GM21390 (cell line): Measurements from ENCODE around the gene NTSR1.
"Not testable (repeated sequence)": the region's sequence is repeated elsewhere in the genome, so short reads cannot be mapped to it uniquely, and the experiment has no call there.

Experiments
- ATAC-seq: cut with Tn5 transposase; IDR thresholded peaks from one replicate; pipeline ENCODE4 v1.9.1; 2021; ENCODE audit not compliant: unreplicated experiment

The NTSR1 gene

DNA sequence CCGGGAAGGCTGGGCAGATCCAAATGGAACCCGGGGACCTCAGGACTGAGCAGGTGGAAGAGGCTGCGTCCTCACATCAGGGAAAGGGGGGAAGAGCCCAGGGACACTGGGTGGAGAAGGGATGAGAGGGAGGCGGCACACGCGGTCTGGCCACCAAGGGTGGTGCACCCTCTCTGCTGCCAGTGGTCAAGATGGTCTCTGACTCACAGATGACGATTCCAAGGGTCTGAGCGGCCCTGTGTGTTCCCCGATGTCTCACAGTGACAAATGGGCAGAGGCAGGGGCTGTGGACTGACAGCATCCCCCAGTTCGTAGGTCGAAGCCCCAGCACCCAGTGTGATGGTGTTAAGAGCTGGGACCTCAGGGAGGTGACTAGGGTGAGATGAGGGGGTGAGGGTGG lies 34.3 kb upstream of the NTSR1 start:
- no peak for ATAC-seq

DNA sequence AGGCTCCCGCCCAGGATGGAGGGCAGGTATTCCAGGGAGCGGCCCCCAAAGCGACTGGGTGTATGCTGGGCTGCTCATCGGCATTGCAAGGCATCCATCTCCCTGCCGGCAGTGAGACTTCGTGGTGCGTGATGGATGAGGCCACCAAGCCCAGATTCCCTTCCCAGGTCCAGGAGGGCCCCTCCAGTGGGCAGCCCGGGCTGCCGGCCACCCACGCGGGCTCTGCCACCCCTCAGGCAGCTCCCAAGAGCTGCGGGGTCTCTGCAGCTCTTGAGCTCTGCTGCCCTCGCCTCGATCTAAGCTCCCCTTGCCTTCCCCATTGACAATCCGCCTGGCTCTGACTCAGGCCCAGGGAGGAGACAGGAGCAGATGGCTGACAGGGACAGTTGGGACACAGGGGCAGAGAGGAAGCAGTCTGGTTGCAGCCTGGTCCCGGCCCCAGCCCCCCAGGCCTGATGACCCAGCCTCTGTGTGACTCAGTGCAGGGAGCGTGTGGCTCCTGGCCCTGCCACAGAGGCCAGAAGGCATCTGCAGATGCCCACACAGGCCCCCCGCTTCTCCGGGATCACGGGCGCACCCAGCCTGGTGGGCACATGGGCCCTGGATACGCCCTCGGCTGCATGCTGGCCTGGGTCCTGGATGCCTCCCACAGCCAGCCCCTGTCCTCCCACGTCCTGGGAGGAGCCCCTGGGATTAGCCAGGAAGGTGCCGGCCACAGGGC lies 33.3 kb upstream of the NTSR1 start:
- no peak for ATAC-seq

DNA sequence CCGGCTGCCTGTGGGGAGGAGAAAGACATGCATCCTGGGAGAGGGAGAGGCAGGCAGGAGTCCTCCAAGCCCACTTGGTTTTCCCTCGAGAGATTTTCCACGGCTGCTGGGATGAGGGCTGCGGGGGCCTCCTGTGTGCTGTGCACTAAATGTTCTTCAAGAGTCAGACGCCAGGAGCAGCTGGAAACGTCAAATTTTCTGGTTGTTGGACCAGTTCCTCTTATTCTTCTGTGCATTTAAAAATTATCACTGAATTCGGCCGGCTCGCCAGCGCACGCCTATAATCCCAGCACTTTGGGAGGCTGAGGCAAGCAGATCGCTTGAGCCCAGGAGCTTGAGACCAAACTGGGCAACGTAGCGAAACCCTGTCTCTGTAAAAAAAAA lies 32.8 kb upstream of the NTSR1 start:
- no peak for ATAC-seq

DNA sequence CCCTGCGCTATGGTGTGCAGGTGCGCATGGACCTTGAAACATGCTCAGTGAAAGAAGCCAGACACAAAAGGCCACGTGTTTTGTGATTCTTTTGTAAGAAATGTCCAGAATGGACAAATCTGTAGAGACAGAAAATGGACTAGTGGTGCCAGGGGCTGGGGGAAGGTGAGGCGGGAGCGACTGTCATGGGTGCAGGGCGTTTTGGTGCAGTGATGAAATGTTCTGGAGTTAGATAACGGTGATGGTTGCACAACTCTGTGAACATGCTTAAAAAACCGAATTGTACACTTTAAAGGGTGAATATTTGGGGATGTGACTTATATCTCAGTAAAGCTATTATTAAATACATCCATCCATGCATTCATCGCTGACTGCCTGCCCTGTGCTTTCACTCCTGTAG lies 31.7 kb upstream of the NTSR1 start:
- no peak for ATAC-seq

DNA sequence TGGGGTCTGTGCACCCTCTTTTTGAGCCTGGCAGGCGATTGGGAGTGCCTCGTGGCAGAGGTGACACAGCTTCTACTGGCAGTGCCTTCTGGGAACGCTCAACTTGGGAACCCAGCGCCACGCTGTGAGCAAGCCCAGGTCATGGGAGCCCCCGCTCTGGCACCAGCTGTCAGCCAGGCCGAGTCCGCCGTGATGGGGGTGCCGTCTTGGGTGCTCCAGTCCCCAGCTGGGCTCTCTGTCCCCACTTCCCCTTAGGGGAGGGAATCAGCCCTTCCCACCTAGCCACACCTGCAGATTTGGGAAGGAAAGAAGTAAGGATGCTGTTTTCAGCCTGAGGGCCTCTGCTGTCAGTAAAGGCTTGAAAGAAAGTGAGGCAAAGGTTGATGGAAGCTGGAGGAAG lies 31.0 kb upstream of the NTSR1 start:
- ATAC-seq: no peak

DNA sequence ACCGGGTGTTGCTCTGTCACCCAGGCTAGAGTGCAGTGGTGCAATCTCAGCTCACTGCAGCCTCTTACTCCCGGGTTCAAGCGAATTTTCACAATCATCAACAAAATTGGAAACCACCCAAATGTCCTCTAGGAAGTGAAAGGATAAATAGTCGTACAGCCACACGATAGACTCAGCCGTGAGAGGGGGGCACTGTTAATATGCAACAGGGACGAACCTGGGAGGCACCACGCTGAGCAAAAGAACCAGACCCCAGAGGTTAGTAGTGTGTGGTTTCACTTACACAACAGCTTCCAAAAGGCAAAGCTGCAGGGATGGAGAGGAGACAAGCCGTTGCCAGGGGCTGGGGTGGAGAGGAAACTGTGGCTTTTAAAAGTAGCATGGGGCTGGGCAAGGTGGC lies 30.1 kb upstream of the NTSR1 start:
- no peak for ATAC-seq

DNA sequence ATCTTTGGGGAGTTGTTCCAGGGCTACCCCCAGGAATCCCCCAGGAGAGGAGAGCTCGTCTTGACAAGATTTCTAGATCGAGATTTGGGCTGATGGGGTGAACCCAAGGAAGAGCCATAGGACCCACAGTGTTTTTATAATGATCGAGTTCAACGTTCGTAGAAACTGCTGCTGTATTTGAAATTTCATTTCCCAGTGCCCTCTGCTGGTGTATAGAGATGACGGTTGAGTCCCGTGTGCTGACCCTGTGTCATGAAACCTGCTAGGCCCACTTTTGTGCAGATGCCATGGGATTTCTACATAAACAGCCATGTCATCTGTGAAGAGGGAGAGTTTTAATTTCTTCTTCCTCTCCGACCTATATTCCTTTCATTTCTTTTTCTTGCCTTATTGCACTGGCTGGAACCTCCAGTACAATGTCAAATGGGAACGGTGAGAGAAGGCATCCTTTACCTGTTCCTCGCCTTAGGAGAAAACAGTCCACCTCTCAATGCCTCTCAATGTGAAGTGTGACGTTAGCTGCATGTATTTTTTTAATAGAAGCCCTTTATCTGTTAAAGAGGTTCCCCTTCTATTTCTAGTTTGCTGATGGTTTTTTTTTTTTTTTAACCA lies 28.6 kb upstream of the NTSR1 start:
- no peak for ATAC-seq

DNA sequence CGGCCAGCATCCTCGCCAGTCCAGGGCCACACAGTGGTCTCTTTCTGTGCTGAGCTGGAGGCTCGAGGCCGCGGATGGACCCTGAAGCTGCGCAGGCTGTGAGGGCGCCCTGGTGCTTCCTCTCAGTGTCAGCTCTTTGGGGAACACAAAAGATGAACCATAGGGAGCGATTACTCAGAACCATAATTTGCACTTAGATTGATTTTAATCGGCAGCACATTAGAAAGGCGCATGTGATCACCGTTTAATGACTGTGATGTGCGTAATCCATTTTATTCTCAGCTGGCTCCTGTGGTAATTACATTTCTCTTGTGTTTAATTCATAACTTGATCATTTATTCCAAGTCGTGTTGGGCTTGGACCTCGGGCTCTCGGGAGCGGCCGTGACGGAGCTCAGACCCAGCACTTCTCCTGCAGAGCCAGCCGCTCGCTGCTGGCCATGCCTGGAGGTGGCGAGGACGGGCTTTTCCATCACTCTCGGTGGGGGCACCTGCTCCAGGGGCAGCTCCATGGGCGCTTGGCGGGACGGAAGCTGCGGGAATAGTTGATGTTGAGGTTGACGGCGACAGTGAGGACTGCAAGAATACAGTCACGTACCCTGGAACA lies 25.6 kb upstream of the NTSR1 start:
- no peak for ATAC-seq

DNA sequence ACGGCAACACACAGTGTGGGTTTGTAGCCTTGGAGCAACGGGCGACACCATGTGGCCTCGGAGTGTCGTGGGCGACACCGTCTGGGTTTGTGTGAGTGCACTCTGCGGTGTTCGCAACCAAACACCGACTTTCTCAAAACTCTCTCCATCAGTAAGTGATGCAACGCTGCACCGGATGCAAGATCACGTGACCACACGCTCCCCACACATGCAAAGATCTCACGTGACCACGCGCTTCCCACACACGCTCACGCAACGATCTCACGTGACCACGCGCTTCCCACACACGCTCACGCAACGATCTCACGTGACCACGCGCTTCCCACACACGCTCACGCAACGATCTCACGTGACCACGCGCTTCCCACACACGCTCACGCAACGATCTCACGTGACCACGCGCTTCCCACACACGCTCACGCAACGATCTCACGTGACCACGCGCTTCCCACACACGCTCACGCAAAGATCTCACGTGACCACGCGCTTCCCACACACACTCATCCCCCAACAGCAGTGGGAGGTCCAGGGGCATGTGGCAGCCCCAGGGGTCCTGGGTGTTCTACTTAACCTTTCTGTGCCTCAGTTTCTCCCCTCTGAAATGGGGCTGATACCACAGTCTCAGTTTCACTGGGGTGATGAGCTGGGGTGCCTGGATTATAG lies 24.8 kb upstream of the NTSR1 start:
- not testable (repeated sequence) for ATAC-seq

DNA sequence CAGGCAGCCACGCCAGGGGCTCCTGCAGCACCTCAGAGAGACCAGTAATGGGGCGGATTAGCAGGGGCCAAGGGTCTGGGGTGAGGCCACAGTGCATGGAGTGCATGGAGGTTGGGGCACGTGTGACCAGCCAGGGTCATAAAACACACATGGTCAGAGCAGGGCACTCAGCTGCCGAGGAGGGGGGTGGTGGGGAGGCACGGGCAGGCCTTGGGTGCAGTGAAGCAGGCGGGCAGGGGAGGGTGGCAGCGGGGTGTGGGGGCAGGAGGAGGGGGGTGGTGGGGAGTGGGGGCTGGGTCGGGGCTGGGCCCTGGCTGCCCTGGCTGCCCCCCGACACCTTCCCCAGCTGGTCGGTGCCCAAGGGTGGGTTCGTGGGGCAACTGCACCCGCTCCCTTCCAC lies 23.7 kb upstream of the NTSR1 start:
- no peak for ATAC-seq

DNA sequence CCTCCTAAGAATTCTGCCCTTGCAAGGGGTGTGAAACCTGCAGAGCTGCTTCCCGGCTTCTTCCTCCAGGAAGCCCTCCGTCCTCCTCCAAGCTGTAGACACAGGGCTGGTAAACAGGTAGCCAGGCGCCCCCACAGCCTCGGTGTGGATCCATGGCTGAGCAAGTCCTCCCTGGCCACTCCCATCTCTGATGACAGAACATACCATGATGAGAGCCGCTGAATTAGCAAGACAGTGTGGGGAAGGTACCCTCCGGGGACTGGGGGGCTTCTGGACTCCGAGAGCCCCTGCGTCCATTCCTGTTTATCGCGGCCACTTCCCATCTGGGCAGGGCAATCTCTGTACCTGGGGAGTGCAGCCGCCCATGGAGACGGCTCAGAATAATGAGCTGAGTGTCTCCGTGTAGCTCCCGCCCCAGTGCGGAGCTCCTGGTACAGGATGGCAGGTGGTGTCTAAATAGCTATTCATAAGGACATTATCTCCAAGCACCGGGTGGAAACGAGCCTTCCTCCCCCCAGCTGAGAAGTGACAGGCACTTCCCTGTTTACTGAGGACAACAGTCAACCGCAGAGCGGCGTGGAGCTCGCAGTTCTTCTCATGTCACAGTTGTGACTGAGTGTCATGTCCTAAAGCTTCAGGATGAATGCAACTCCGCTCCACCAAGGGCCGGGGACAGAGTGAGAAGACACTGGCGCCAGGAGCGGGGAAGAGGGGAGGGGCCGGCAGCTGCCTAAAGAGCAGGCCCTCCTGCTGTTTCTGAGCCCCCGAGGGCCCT lies 22.7 kb upstream of the NTSR1 start:
- no peak for ATAC-seq

DNA sequence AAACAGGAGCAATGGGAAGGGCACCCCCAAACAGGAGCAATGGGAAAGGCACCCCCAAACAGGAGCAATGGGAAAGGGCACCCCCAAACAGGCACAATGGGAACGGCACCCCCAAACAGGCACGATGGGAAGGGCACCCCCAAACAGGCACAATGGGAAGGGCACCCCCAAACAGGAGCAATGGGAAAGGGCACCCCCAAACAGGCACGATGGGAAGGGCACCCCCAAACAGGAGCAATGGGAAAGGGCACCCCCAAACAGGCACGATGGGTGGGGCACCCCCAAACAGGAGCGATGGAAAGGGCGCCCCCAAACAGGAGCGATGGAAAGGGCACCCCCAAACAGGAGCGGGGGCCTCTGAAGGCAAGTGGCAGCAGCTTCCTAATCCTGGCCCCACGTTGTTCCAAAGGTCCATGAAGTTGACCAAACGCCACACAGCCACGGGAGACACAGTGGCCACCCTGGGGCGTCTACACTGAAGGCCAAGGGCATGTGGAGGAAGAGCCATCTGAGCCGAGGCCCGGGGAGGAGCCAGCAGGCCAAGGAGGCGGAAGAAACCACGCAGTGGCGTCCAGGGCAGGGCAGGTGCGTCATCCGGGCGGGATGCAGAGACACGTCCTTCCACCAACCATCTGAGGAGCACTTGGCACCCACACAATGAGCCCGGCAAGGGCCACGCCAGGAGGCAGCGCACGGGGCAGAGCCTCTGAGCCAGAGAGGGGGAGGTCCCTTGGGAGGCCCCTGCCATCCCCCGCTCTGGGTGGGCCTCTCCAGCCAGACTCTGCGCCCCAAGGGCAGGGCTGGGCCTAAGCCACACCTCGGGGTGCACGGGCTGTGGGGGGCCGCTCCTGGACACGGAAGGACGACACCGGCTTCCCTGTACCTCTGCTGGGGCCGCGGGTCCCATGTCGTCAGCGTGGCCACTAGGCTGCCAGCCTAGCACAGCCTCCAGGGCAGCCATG lies 21.5 kb upstream of the NTSR1 start:
- ATAC-seq: no peak

DNA sequence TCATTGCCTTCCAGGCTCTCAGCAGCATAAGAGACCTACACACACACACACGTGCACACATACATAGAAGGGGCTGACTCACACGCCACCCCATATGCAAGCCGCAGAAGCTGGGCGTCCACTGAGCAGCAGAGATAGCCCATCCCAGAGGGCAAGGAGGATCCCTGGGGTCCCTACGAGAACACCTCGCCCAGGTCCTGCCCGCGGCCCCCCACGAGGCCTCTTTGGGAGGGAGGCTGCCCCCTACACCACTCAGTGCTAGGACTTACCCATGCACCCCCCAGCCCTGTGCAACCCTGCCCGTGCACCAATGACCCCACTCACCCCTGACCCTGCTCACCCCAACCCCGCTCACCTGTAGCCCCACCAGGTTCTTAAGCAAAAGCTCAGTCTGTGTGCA lies 20.6 kb upstream of the NTSR1 start:
- no peak for ATAC-seq

DNA sequence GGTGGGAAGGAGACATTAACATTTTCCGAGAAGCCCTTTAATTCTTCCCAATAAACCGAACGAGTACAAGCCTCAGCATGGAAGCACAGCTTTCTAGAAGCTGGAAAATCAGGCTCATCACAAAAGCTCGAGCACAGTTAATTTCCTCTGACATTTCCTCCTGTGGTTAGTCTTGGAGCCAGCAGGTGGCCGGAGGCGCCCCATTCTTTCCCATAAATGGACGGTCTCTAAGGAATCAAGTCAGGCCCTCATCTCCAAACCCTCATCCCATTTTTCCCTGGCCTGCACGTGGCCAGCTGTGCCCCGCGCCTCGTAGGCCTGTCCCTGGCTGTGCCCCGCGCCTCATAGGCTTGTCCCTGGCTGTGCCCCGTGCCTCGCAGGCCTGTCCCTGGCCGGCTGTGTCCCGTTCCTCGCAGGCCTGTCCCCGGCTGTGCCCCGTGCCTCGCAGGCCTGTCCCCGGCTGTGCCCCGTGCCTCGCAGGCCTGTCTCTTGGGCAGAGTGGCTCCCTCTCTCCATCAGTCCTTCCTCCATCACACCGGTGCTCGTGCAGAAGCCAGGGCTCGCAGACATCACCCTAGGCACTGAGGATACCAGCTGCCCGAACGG lies 19.7 kb upstream of the NTSR1 start:
- ATAC-seq: no peak

DNA sequence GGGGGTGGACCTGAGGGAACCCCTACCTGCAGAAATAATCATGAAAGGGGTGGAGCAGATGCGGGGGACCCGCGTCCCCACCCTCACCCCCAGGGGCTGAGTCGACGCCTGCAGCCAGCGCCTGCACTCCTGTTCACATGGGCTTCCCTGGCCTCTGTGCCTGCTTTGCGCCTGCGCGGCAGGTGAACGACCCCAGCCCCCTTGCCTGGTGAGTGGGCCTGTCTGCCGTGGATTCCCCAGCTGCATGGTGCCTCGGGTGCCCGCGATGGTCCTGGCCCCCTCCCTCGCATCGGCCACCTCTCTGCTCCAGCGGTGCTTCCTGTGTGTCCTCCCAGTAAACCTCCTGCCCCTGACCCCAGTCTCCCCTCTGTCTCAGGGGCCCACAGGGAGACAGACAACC lies 18.8 kb upstream of the NTSR1 start:
- ATAC-seq: no peak

DNA sequence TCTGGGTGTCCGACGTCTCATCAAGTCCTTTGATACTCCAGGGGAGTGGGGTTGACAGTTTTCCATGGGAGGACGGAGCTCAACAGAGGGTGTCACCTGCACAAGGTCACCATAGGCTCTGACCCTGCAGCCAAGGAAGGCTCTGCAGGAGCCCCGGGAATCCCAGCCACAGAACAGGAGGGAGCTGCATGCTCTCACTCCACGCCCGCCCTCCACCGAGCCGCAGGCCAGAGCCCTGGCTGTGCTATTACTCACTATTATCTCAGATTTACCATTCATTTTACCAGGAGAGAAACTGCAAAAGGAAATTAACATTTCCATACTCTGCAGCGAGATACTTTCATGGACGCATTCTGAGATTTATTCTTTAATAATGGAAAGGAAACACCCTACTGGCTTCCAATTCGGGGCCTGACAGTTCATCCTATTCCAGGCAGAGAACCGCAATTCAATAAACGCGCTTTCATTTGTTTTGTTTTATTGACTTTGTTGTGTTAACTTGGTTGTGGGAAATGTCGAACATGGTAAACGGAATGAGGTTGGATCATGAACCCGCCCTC lies 18.3 kb upstream of the NTSR1 start:
- ATAC-seq: no peak

DNA sequence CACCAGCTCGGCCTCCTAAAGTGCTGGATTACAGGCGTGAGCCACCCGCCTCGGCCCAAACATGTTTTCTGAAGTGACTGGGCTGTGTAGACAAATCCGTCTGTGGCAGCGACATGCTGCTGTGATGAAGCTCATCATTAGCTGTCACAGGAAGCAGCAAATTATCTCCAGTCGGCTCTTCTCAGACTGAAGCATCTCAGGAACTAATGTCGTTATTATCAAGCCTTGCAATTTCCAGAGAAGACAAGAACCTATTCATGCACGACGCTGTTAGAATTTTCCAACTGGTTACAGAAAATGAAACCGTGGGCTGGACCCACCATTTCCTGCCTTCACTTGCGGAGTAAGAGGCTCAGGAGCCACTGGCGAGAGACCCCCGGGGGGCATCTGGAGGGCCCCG lies 17.1 kb upstream of the NTSR1 start:
- no peak for ATAC-seq

DNA sequence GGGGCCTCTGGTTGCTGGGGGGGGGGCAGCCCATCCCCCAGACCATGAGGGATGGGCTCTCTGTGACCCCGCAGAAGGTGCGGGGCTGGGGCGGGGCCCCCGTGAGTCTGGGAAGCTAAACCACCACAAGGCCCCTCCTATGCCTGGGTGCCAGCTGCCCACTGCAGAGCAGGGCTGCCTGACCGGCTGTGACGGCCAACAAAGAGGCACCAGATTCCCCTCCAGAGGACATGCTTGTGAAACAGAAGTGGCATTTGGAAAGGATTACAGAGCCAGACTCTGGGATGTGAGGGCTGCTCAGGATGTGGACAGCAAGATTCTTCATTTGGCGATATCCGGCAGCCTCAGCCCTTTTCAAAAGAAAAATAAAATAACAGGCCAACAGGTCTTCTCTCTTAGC lies 16.5 kb upstream of the NTSR1 start:
- no peak for ATAC-seq

DNA sequence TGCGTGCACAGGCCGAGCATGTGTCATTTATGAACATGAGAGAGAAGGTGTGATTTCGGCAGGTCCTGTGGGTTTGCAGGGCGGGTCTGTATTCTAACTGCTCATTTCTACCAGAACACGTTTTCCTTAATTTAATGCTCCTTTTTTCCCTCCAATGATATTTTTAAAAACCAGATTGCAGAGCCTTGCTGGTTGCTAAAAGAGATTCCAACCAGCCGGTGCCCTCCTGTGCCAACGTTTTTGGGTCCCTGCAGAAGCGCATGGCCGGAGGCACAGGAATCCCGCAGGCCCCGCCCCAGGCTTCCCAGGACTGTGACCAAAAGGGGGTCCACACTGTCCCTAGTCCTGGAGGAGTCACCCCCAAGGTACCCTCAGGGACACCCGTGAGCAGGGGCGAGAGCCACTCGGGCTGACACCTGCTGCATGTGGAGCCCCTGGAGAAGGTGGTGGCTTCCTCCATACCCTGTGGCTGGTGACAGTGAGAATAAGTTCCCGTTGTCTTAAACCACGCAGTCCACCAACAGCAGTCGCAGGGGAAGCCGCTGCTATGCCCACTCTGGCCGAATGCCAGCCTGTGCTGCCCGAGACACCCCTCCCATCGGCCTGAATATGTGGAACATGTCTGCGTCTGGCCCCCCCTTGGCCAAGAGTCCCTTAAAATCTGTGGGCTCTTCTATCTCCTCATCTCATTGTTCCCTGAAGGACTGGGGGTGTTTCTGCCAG lies 15.7 kb upstream of the NTSR1 start:
- no peak for ATAC-seq
